DOHH2 (cell line): ENCODE data around the gene PIGO.

Source experiments
- H3F3A ChIP-seq: fragments of 200-600 bp; sonication (generic), shearing (Covaris generic); 2 replicates; pipeline ENCODE4 v1.6.0; 2016; ENCODE audit warnings: antibody characterized with exemption, mild to moderate bottlenecking; ENCODE audit not compliant: control insufficient read depth, insufficient read depth
- H3K27ac ChIP-seq: fragments of 200-600 bp; sonication (generic); 2 replicates; pipeline ENCODE4 v1.5.1; 2014; ENCODE audit warnings: low read depth, mild to moderate bottlenecking, low read length, moderate library complexity
- H3K27me3 ChIP-seq: fragments of 200-600 bp; sonication (generic); 2 replicates; pipeline ENCODE4 v1.6.1; 2014; ENCODE audit warnings: mild to moderate bottlenecking, low read length, mixed read lengths; ENCODE audit not compliant: control insufficient read depth
- H3K36me3 ChIP-seq: fragments of 200-600 bp; sonication (generic); 2 replicates; pipeline ENCODE4 v1.6.1; 2014; ENCODE audit warnings: mild to moderate bottlenecking, low read length, moderate library complexity, mixed read lengths; ENCODE audit not compliant: control insufficient read depth
- H3K4me1 ChIP-seq: fragments of 200-600 bp; sonication (generic); 2 replicates; pipeline ENCODE4 v1.6.1; 2014; ENCODE audit warnings: mild to moderate bottlenecking, low read length, mixed read lengths; ENCODE audit not compliant: control insufficient read depth
- H3K4me2 ChIP-seq: fragments of 200-600 bp; sonication (generic); 2 replicates; pipeline ENCODE4 v1.6.0; 2014; ENCODE audit warnings: mild to moderate bottlenecking, low read length, moderate library complexity
- H3K4me3 ChIP-seq: fragments of 200-600 bp; sonication (generic); 2 replicates; pipeline ENCODE4 v1.5.1; 2014; ENCODE audit warnings: mild to moderate bottlenecking, low read length, mixed read lengths
- H3K79me2 ChIP-seq: fragments of 200-600 bp; sonication (generic); 2 replicates; pipeline ENCODE4 v1.6.1; 2014; ENCODE audit warnings: mild to moderate bottlenecking, low read length, mixed read lengths; ENCODE audit not compliant: control insufficient read depth
- H3K9me2 ChIP-seq: fragments of 200-600 bp; sonication (generic); replicated peaks from 2 replicates; pipeline ENCODE4 v1.6.1; 2014; ENCODE audit warnings: mild to moderate bottlenecking, low read length, mixed read lengths; ENCODE audit not compliant: control insufficient read depth
- H3K9me3 ChIP-seq: fragments of 200-600 bp; sonication (generic); 2 replicates; pipeline ENCODE4 v1.6.1; 2014; ENCODE audit warnings: antibody characterized with exemption, low read length, mixed read lengths; ENCODE audit not compliant: control insufficient read depth, insufficient read depth
- H4K20me1 ChIP-seq: fragments of 200-600 bp; sonication (generic); 2 replicates; pipeline ENCODE4 v1.6.0; 2014; ENCODE audit warnings: low read depth, mild to moderate bottlenecking, antibody characterized with exemption, low read length, moderate library complexity; ENCODE audit not compliant: control insufficient read depth, insufficient read depth
- CTCF ChIP-seq: fragments of 200-600 bp; sonication (generic); IDR thresholded peaks from one replicate; pipeline ENCODE4 v1.5.1; 2014; ENCODE audit warnings: antibody characterized with exemption, mild to moderate bottlenecking, low read depth, low read length; ENCODE audit not compliant: poor library complexity, severe bottlenecking
- EZH2phosphoT487 ChIP-seq: fragments of 200-600 bp; sonication (generic); IDR thresholded peaks from 2 replicates; pipeline ENCODE4 v1.6.1; 2017; ENCODE audit warnings: borderline replicate concordance, mild to moderate bottlenecking, antibody characterized with exemption, low read length, moderate library complexity, mixed read lengths

The PIGO gene

GRCh38 chr9:35054185-35054835, 42.1 kb downstream of the PIGO start:
- Histone ChIP-seq H4K20me1 (peaks cover 5% of the 10 kb centered on the region; the same call in 1 of the 2 replicates), H3K4me1 (no peaks in the 10 kb centered on the region), H3K79me2 (no peaks in the 10 kb centered on the region), H3K4me3 (no peak overlapping the region), H3K27me3 (no peaks in the 10 kb centered on the region), H3K9me2 (no peaks in the 10 kb centered on the region), H3K9me3 (no peaks in the 10 kb centered on the region), H3K4me2 (no peak overlapping the region), H3K36me3 (peaks cover 60% of the 10 kb centered on the region), H3F3A (peaks cover 7% of the 10 kb centered on the region; the same call in 1 of the 2 replicates), H3K27ac (no peak overlapping the region)
- no peak for TF ChIP-seq EZH2phosphoT487
- no peak for TF ChIP-seq CTCF

DNA sequence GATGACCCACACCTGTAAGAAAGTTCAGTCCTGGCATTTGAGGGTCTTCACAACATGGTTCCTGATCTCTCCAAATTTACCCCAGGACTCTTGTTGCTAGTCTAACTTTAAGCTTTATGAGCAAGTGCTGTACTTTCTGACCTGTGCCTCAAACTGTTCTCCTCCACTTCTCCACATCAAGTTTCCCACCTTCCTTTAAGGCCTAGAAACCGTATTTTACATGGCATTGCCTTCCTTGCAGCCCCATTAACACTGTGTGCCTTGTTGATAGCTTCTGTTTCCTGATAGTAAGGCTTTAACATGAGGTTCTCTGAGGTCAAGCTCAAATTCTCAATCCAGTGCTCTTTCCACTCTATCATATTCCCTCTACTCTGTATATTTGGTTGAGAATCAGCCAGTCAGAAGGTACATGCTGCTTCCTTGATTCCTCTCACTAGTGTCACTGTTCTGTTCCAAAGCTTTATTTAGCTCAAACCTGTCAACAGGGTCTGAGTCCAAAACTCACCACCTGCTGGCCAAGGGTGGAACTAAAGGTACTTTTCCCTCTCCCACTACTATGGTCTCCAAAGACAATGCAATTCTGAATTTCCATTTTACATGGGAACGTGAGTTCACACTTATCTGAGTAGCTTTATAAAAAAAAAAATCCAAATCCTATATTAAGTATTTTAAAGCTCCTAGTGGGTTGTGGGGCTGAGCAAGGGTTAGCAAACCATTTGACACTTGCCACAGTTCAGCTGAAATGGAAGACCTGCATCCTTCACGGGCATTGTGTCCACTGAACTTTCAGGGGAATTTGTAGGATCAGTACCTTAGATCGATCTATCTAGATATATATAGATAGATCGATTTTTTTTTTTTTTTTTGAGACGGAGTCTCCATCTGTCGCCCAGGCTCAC, 45.1 kb downstream of the PIGO start:
- Histone ChIP-seq H3K9me3 (no peaks in the 10 kb centered on the region), H3K4me3 (no peak overlapping the region), H3K9me2 (no peaks in the 10 kb centered on the region), H3K4me1 (no peaks in the 10 kb centered on the region), H4K20me1 (peaks cover 5% of the 10 kb centered on the region; the same call in 1 of the 2 replicates), H3K4me2 (no peak overlapping the region), H3K27me3 (no peaks in the 10 kb centered on the region), H3K36me3 (peaks cover 30% of the 10 kb centered on the region), H3K27ac (no peak overlapping the region), H3F3A (peaks cover 7% of the 10 kb centered on the region; the same call in 1 of the 2 replicates), H3K79me2 (no peaks in the 10 kb centered on the region)
- TF ChIP-seq CTCF (peak; percentile 68), EZH2phosphoT487 (no peak)

DNA sequence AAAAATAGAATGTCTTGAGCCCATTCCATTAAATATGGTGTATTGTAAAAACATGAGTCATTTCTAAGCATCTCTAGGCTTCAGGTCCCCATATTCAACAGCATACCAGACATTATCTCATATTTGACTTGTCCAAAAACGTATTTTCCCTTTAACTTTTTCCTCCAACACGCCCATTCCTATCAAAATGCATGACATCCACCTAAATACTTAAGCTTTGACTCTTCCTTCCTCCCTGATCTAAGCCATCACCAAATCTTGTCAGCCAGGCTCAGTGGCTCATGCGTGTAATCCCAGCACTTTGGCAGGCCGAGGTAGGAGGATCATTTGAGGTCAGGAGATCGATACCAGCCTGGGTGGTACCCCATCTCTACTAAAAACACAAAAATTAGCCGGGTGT, 47.9 kb downstream of the PIGO start:
- Histone ChIP-seq H3K4me1 (no peaks in the 10 kb centered on the region), H3K36me3 (peaks cover 12% of the 10 kb centered on the region), H3K27ac (no peak overlapping the region), H3K4me2 (no peak overlapping the region), H4K20me1 (peaks cover 5% of the 10 kb centered on the region; the same call in 1 of the 2 replicates), H3K4me3 (no peak overlapping the region), H3K27me3 (no peaks in the 10 kb centered on the region), H3K9me3 (no peaks in the 10 kb centered on the region), H3F3A (no peaks in the 10 kb centered on the region), H3K9me2 (no peaks in the 10 kb centered on the region), H3K79me2 (no peaks in the 10 kb centered on the region)
- TF ChIP-seq EZH2phosphoT487 (no peak), CTCF (no peak)
